Smooth muscle cell (in vitro differentiated cells): Measurements from ENCODE around the gene TBXT. TPM values are rescaled to one million over a fixed set of nuclear protein-coding genes. Genes with fewer than 3 reads are reported as not detected.

Source experiments
- DNase-seq: peaks from one replicate; lab custom pipeline; 2025; ENCODE audit not compliant: unreplicated experiment; lab: John Stamatoyannopoulos, UW
- H2AFZ ChIP-seq: fragments of 200-600 bp; sonication (generic); 2 replicates; pipeline ENCODE4 v1.6.0; 2016; ENCODE audit warnings: antibody characterized with exemption, low read depth, mild to moderate bottlenecking
- H3F3A ChIP-seq: fragments of 200-600 bp; sonication (generic); 2 replicates; pipeline ENCODE4 v1.6.0; 2017; ENCODE audit warnings: antibody characterized with exemption, low read depth
- H3K27ac ChIP-seq: fragments of 200-600 bp; sonication (generic); 2 replicates; pipeline ENCODE4 v1.5.1; 2016; ENCODE audit warnings: low read depth, mild to moderate bottlenecking
- H3K27me3 ChIP-seq: fragments of 200-600 bp; sonication (generic); 2 replicates; pipeline ENCODE4 v1.6.1; 2016; ENCODE audit warnings: low read depth, mild to moderate bottlenecking
- H3K36me3 ChIP-seq: fragments of 200-600 bp; sonication (generic); 2 replicates; pipeline ENCODE4 v1.5.1; 2016; ENCODE audit warnings: low read depth
- H3K4me1 ChIP-seq: fragments of 200-600 bp; sonication (generic); 2 replicates; pipeline ENCODE4 v1.5.1; 2016; ENCODE audit warnings: low read depth
- H3K4me2 ChIP-seq: fragments of 200-600 bp; sonication (generic); 2 replicates; pipeline ENCODE4 v1.6.0; 2016; ENCODE audit warnings: mild to moderate bottlenecking
- H3K4me3 ChIP-seq: fragments of 200-600 bp; sonication (generic); 2 replicates; pipeline ENCODE4 v1.5.1; 2016; ENCODE audit warnings: mild to moderate bottlenecking
- H3K79me2 ChIP-seq: fragments of 200-600 bp; sonication (generic); 2 replicates; pipeline ENCODE4 v1.6.0; 2016; ENCODE audit warnings: low read depth, mild to moderate bottlenecking
- H3K9ac ChIP-seq: fragments of 200-600 bp; sonication (generic); 2 replicates; pipeline ENCODE4 v1.6.0; 2016; ENCODE audit warnings: low read depth
- H3K9me3 ChIP-seq: fragments of 200-600 bp; sonication (generic); replicated peaks from 2 replicates; pipeline ENCODE4 v1.5.1; 2016; ENCODE audit warnings: low read depth
- H4K20me1 ChIP-seq: fragments of 200-600 bp; sonication (generic); 2 replicates; pipeline ENCODE4 v1.6.0; 2016; ENCODE audit warnings: low read depth
- WGBS: methylation state at CpG from one replicate; pipeline ENCODE4 v1.1.7; 2016; ENCODE audit warnings: low lambda C conversion rate; 5-methylcytosine and 5-hydroxymethylcytosine counted together
- polyA plus RNA-seq: library from polyadenylated mRNA; unstranded; fragments of >200 nt; fragmentation: Nextera tagmentation; extraction: Ambion mirVana; gene quantifications from 2 replicates; pipeline ENCODE4 v1.2.1, GENCODE V29; 2016
- total RNA-seq: library from RNA; depleted of rRNA; stranded (reverse); fragments of >200 nt; gene quantifications from 2 replicates; pipeline ENCODE4 v1.2.3, GENCODE V29; 2014
- TF ChIP-seq, protein P1 (sequence below): fragments of 200-600 bp; sonication (generic); IDR thresholded peaks from 2 replicates; pipeline ENCODE4 v1.5.1; 2017; ENCODE audit warnings: borderline replicate concordance, mild to moderate bottlenecking, antibody characterized with exemption; ENCODE audit not compliant: insufficient read depth, poor library complexity, severe bottlenecking

The TBXT gene
- total and polyA plus RNA-seq, 2 experiments from 2014 or later = not detected

GRCh38 chr6:166121726-166122125 is 45.9 kb downstream of the TBXT start:
- H3F3A ChIP-seq = no peaks in the 10 kb centered on the region
- no peak overlapping the region for H3K4me3 ChIP-seq
- H2AFZ ChIP-seq = no peak overlapping the region
- no peaks in the 10 kb centered on the region for H3K36me3 ChIP-seq
- no peak overlapping the region for H3K27ac ChIP-seq
- no peak for DNase-seq
- TF ChIP-seq, protein P1, sequence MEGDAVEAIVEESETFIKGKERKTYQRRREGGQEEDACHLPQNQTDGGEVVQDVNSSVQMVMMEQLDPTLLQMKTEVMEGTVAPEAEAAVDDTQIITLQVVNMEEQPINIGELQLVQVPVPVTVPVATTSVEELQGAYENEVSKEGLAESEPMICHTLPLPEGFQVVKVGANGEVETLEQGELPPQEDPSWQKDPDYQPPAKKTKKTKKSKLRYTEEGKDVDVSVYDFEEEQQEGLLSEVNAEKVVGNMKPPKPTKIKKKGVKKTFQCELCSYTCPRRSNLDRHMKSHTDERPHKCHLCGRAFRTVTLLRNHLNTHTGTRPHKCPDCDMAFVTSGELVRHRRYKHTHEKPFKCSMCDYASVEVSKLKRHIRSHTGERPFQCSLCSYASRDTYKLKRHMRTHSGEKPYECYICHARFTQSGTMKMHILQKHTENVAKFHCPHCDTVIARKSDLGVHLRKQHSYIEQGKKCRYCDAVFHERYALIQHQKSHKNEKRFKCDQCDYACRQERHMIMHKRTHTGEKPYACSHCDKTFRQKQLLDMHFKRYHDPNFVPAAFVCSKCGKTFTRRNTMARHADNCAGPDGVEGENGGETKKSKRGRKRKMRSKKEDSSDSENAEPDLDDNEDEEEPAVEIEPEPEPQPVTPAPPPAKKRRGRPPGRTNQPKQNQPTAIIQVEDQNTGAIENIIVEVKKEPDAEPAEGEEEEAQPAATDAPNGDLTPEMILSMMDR = no peak
- H3K4me1 ChIP-seq = no peaks in the 10 kb centered on the region
- 80% methylated on average over 7 of the region's 7 CpGs for WGBS
- no peaks in the 10 kb centered on the region for H3K79me2 ChIP-seq
- H3K4me2 ChIP-seq = no peak overlapping the region
- H3K9me3 ChIP-seq = no peaks in the 10 kb centered on the region
- no peaks in the 10 kb centered on the region for H4K20me1 ChIP-seq
- peaks cover 4% of the 10 kb centered on the region for H3K27me3 ChIP-seq
- H3K9ac ChIP-seq = no peak overlapping the region

DNA sequence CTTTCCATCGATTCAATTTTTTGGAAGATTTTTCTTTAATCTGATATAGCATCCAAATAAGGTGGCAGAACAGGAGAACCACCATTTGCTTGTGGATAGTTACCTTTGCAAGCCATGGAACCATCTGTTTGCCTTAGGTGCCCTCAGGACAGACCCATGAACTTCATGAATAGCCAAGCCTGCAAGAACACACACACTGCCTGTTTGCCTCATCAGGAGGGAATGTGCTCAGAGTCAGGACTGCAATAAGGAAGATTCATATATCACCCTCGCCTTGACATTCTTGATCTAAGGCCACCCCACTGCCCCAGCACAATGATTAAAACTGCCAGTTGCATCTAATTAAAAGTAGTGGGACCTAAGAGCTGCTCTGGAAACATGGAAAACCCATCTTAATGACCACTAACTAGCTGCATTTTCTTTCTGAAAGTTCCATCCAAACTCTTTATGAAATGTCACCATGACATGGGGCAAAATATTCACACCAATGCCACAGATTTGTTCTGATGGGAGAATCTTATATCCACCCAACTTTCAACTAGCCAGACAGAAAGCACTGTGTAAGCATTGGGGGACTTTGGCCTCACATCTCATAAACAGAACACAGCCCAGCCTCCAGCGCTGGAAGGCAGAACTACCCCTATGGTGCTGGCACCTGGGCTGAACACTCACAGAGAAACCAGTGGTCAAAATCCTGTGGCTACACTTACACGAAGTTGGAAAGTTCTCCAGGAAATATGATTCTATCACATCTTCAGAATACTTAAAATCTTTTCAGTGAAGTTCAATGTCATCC is 48.3 kb downstream of the TBXT start:
- Histone ChIP-seq H3K79me2 (no peaks in the 10 kb centered on the region), H3K4me3 (no peak overlapping the region), H3K9me3 (peaks cover 3% of the 10 kb centered on the region), H3K4me1 (no peaks in the 10 kb centered on the region), H3F3A (no peaks in the 10 kb centered on the region), H3K36me3 (no peaks in the 10 kb centered on the region), H2AFZ (no peak overlapping the region), H4K20me1 (no peaks in the 10 kb centered on the region), H3K4me2 (no peak overlapping the region), H3K27ac (no peak overlapping the region), H3K9ac (no peak overlapping the region), H3K27me3 (peaks cover under 1% of the 10 kb centered on the region)
- WGBS = 84% methylated on average over 4 of the region's 4 CpGs
- DNase-seq = no peak
- TF ChIP-seq, protein P1 = no peak

- Histone ChIP-seq H3K4me1 (peaks cover 6% of the 10 kb centered on the region), H3K79me2 (no peaks in the 10 kb centered on the region), H3K27ac (no peak overlapping the region), H3F3A (peaks cover 4% of the 10 kb centered on the region), H3K4me2 (no peak overlapping the region), H3K9ac (no peak overlapping the region), H3K36me3 (no peaks in the 10 kb centered on the region), H3K9me3 (peaks cover 3% of the 10 kb centered on the region), H2AFZ (no peak overlapping the region), H3K4me3 (no peak overlapping the region), H3K27me3 (no peaks in the 10 kb centered on the region), H4K20me1 (no peaks in the 10 kb centered on the region)
- DNase-seq = no peak
- TF ChIP-seq, protein P1 = no peak
These were observed 52.0 kb downstream of the TBXT start for GRCh38 chr6:166115609-166116008.

- peak overlapping the region; percentile 13 for H2AFZ ChIP-seq
- peak overlapping the region; percentile 99 for H3K27ac ChIP-seq
- no peaks in the 10 kb centered on the region for H3K27me3 ChIP-seq
- peaks cover 6% of the 10 kb centered on the region for H3K4me1 ChIP-seq
- H3K4me3 ChIP-seq = no peak overlapping the region
- H3K9ac ChIP-seq = peak overlapping the region; percentile 96
- peak overlapping the region; percentile 77 for H3K4me2 ChIP-seq
- H4K20me1 ChIP-seq = no peaks in the 10 kb centered on the region
- no peak for DNase-seq
- H3K79me2 ChIP-seq = no peaks in the 10 kb centered on the region
- 21% methylated on average over 11 of the region's 11 CpGs for WGBS
- TF ChIP-seq, protein P1 = no peak
- H3K9me3 ChIP-seq = peaks cover 3% of the 10 kb centered on the region
- no peaks in the 10 kb centered on the region for H3K36me3 ChIP-seq
- H3F3A ChIP-seq = peaks cover 4% of the 10 kb centered on the region
These were observed 55.1 kb downstream of the TBXT start for GRCh38 chr6:166112580-166112979.
